NCI-H128 (cell line): ENCODE data around the gene PDIA6.

Source experiments
- DNase-seq: peaks from one replicate; lab custom pipeline; 2025; ENCODE audit not compliant: unreplicated experiment; lab: John Stamatoyannopoulos, UW

Gene PDIA6

DNA sequence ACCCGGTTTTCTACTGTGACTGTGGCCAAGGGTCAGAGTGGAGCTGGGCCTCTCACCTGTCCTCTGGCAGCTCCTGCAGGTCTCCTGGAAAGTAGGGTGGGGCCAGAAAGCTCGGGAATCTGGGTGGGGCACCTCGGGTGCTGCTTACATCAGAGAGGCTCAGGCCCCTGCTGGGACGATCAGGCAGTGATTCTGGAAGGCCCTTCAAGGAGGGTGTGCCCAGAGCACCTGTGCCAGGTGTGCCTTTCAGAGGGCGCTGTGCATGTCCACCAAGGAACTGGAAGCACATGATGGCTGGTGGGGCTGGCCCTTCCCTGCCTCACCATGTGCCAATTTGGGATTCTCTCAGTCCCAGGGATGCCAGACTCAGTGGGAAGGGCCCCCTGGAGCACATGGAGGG is 47.1 kb downstream of the PDIA6 start:
- no peak for DNase-seq

DNA sequence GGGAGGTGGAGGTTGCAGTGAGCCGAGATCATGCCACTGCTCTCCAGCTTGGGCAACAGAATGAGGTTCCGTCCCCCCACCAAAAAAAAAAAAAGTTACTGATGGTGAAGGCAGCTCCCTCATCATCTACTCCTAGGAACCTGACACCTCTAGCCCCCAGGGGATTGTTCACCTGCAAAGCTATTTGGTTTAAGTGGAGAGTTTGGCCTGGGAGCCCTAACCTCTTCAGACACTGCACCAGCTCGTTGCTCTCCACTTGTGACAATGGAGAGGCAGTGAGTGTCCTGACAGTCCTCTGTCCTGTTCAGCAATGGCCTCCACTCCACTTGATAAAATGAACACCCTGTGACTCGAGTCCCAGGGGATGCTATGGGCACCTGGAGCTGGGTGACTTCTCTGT is 47.7 kb downstream of the PDIA6 start:
- no peak for DNase-seq

DNA sequence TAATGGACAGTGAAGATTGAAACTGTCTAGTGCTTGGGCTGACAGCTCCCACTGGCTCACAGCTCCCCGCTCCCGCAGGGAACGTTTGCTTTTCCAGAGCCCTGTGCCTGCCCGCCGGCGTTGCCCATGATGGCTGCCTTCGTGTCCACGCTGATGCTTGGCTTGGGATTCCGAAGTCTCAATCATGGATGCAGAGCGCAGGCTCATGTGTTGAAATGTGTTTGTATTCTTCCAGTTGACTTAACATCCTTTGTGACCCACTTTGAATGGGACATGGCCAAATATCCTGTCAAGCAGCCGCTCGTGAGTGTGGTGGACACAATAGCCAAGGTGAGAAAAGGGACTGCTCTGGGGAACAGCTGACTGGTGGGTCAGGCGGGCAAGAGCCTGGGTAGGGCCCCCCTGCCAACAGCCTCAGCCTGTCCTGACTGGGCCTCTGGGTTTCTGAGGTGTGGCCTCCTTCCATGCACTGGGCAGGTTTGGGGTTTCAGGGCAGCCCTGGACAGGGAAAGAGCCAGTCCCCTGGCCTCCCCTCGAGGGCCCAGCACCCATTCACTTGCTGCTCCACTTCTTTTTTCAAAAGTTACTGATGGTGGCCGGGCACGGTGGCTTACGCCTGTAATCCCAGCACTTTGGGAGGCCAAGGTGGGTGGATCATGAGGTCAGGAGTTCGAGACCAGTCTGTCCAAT is 48.3 kb downstream of the PDIA6 start:
- no peak for DNase-seq

DNA sequence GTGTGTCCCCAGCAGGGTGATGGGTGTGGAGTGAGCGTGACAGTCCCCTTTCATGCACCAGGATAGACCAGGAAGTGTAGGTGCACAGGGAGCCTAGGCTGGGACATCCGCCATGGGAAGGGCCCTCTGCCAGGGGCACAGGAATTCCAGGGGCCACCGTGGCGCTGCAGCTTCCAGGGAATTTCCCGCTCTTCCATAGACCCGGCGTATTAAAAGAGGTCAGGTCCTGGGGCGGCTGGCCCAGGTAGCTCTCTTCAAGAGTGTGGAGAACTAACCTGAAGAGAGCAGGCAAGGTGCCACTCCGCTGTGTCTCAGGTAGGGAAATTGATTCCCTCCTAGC is 49.2 kb downstream of the PDIA6 start:
- DNase-seq = no peak

DNA sequence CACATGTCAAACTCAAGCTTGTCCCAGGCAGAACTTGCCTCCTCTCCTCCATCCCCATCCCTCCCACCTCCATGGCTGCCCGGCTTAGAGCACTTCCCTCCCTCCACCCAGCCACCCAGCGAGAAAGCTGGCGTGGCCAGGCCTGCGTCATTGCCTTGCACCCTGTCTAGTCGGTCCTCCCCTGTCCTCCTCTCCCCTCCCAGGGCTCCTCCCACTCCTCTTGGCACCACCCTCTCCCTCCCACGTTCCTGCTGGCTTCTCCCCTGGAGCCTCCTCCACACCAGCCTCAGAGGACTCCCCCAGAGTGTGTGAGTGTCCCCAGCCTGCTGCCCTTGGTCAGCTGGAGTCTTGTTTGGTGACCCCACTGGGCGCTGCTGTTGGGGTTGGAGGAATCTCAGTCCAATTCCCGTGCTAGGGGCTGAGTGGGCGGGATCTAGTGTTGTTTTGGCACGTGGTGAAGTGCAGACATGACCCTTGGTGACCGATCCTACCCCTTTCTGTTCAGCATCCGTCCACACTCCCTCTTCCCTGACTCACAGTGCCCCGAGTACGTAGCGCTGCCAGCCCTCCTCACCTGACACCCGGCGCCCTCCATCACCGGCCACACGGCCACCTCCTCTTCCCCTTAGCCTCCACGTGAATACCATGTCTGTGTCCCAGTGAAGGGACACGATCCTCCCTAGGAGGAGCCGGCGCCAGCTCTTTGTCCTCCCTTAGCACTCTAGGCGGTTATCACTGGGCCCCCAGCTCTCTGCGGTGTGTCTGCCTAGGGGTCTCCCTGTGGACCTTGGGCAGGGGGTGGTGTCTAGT is 49.7 kb downstream of the PDIA6 start:
- DNase-seq = no peak

DNA sequence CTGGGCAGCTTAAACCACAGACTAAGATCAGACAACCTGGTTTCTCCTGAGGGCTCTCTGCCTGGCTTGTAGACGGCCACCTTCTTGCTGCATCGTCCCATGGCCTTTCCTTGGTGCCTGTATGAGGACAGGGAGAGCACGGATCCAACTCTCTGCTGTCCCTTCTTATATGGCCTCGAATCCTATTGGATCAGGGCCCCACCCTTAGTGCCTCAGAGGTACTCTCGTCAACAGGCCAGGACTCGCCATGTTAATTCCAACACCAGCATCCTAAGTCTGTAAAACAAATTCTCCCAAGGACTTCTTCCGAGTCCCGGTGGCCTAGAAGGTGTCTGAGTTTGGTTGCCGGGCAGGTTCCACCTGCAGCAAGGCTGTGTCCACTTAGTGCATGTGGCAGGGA is 51.0 kb downstream of the PDIA6 start:
- no peak for DNase-seq

DNA sequence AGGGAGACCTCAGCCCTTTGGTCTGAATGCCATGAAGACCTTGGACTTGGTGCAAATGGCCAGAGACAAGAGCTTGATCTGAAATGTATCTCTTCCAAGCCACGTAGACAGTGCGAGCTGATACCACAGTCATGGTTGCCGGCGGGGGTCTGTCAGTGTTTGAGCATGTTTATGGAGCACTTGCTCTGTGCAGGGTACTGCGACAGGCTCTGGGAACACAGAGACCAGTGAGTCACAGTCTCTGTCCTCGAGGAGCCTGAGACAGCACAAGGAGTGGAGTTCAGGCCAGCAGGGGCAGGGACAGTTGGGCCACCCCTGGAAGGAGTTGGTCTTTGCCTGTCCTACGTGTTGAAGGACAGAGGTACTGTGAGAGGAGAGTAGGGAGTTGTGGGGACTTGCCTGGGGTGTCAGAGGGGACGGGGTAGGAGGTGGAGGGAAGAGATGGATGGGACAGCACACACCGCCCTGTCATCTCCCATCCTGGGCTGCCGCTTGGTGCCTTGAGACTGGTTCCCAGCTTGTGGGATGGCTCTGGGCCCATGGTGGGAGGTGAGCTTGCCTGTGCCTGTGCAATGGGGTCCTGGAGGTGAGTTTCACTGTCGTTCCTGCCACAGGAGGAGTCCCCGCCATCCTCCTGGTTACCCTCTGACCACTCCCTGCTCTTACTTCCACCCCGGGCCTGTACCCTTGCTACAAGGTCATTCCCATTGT is 51.6 kb downstream of the PDIA6 start:
- DNase-seq = no peak

DNA sequence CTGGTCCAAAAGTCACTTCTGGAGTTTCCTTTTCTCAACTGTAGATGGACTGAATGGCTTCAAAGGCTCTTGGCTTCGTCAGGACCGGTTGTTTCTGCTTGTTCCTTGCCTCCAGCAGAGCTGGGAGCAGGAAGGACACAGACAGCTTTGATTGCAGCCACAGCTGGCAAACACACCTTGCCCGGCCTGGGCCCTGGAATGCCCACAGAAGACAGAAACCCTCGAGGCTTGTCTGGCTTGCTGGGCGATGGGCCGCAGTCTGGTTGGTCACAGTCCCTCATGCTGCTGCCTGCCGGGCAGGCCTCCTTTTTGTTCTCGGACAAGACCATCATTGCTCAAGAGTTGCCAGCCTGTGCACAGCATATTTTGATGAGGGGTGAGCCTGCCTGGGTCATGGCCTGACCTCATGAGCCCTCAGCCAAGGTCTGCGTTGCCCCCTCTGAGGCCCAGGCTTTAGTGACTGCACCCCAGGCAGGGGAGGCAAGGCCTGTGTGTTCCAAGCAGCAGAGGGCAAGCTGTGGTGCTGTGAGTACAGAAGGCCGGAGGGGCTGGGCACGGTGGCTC is 53.4 kb downstream of the PDIA6 start:
- DNase-seq = no peak

DNA sequence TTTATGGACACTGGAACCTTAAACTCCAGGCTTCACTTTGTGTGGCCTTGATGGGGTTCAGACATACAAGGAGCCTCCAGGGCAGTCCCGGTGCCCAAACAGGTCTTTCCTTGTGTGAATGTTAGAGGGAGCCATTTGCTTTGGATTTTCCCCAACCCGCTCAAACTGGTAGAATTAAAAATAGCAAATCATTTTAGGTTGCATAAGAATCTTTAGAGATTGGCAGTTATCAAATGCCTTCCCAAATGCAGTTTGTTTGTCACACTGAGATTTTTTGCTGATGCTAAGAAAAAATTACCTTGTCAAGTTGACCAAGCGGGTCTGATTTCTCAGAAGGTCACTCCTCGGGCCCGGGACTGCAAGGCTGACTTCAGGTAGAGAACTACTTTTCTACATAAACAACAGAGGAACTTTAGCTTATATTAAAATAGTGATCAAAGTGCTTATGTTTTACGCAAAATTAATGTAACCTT is 54.7 kb downstream of the PDIA6 start:
- no peak for DNase-seq

DNA sequence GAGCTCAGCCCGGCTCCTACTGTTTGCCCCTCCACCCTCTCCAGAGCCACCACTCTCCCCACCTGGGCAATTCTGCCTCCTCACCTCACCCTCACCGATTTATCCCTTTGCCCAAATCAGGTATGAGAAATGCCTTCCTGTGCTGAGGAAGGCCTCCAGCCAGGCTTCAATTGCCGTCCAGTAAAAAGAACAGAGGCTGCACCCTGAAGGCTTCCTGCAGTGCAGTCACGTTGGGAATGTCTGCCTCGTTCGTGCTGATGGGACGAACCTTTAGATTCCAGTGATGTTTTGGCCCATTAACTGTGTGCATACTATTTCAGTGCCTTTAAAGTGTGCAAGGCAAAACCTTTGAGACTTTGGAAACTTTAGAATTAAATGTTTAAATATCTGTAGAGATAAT is 57.0 kb downstream of the PDIA6 start:
- DNase-seq = no peak

DNA sequence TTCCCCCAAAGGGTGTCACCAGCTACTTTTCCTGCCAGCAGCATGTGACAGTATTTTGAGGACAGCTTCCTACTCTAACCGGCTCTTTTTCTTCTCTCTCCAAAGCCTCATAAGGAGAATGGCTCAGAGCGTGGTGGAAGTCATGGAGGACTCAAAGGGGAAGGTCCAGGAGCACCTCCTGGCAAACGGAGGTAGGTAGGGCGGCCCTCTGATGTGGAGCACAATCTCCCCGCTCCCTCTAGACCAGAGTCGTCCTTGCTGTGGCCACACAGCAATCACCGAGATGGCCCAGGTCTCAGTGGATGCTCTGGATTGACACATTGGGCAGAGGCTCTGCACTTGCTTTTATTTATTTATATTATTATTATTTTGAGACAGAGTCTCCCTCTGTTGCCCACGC is 58.7 kb downstream of the PDIA6 start:
- no peak for DNase-seq

DNA sequence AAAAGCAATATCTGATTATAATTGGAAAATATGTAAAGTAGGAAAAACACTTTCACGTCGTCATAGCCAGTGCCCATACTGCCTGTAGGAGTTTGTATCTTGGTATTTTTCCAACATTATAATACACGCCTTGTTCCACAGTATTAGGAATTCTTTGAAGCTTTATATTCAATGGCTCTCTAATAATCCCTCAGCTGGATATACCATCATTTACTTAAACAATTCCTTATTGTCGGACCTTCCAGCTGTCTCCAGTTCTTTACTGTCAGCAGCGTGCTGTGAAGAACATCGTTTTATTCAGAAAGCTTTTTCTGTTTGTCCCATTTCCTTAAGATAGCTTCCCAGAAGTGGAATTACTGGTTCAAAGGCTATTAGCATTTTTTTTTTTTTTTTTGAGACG is 59.4 kb downstream of the PDIA6 start:
- no peak for DNase-seq

DNA sequence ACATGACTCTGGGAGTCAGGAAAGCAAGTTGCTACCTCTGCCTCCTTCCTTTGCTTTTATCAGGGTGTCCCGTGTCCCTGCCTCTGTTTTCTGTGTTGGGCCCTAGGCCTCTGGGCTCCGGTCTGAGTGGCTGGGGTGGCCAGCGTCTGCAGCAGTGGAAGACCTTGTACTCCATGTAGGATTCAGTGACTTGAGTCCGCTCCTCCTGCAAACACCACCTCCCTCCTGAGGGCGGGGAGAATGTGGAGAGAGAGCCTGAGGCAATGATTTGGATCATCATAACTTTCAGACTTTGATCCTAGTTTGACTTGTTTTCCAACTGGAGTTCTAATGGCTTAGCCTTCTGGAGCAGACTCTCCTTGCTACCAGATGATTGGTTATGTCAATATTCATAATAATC is 60.3 kb downstream of the PDIA6 start:
- DNase-seq = no peak

DNA sequence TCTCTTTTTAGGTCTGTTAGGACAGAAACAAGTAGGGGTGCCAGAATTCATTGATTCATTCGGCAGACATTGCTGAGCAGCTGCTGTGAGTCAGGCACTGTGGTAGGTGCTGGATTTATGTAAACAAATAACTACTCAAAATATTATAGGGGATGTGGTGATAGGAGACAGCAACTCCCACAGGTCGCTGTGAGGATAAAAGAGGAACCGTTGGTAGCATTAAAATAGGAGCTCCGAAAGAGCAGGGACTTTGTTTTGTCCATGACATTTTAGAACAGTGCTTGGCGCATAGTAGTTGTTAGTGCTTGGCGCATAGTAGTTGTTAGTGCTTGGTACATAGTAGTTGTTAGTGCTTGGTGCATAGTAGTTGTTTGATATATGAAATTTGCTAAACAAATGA is 62.0 kb downstream of the PDIA6 start:
- DNase-seq = no peak

DNA sequence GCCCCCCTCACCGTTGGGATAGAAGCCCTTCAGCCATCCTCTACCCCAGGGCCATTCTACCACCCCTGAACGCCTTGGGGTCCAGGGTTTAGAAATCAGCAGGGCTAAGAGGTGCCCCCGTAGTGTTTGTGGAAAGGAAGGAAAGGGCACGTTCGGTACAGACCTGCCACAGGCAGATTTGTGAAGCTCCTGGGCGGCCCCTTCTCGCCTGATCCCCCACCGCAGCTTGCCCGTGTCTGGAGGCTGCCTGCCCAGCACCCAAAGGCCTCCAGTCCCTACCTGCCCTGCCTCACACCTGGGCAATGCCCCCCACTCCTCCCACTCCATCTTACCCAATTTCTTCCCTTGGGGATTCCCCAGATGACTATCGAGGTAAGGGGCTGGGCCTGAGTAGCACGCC is 69.9 kb downstream of the PDIA6 start:
- no peak for DNase-seq

DNA sequence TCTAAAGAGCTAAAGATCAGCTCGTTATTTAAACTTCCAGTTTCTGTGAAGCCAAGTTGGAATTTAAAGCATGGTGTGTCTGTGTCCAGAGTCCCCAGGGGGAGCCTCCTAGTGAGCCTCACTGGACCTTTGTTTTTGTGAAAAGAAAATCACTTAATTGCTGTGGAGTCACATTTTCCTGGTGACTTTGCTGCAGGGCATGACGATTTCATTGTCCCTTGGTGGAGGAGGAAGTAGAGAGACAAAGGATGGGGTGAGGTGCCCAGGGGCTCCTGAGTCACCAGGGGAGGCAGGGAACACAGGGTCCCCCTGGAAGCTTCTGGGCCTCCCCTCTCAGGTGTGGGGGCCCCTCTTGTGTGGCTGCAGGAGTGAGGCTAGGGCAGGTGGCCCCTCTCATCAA is 71.4 kb downstream of the PDIA6 start:
- DNase-seq = no peak

DNA sequence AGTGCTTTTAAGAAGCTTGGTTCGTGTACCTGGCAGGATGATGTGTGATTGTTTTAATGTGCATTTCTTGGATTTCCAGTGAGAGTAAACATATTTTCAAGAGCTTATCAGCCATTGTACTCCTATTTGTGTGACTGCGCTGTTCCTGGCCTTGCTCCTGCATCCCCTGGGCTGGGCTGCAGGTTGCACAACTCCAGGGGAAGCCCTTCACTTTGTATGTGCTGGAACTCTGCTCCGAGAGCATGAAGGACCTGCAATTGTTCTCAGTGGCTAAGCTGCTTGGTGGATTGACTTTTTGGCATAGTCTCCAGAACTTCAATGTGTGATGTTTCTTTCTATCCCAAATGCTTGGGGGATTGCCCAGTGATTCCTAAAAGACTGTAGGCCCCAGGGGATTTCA is 72.4 kb downstream of the PDIA6 start:
- DNase-seq = no peak

DNA sequence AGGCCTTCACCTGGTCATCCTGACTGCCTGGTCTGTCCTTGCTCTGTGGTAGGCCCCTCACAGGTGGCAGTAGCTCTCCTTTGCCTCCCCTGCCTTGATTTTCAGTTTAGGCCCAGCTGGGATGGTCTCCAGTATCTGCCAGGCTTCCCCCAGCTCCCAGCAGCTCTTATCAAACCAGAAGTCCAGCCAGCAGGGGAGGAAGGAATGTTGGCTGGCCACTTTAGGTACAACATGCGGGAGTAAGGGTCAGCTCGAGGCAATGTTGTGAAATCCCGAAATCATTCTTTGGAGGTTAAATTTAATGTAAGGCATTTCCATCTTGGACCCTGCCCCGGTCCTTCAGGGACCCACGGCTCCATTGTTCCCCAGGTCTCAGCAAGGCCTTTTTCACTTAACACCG is 74.4 kb downstream of the PDIA6 start:
- no peak for DNase-seq

DNA sequence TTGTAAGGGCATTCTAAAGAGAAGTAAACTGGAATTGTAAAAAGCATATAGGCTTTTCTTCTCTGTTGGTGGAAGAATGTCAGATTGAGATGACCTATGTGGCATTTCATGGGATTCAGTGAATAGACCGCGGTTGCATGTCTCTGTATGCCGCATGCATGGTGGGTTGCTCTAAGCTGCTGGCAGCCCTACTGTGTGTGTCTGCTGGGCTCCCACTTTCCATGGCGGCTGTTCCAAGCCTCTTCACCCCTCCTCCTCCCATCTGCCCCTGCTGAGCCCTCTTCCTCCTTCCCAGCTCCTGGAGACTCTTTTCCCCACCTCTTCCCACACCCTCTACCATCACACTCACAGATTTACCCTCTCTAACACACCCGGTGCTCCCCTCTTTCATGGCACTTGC is 78.6 kb downstream of the PDIA6 start:
- no peak for DNase-seq

DNA sequence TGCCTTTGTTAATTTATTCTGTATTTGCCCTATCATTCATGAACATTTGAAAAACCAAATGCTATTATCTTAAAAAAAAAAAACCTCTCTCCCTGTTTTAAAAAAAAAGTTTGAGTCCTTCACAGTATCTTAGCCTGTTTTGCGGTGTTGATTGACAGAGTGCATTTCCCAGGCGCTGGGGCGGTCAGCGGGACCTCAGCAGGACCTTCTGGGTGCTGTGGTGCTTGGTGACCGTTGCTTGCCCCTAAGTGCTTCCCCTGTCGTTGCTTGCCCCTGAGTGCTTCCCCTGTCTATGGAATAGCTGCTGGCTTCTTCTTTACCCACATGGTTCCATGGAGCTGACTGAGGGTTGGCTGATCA is 79.0 kb downstream of the PDIA6 start:
- DNase-seq = no peak
